GM18511 (cell line): ENCODE measurements around the gene HRK.
"Not testable (repeated sequence)": the region's sequence is repeated elsewhere in the genome, so short reads cannot be mapped to it uniquely, and the experiment has no call there.

Experiments used
- ATAC-seq: cut with Tn5 transposase; IDR thresholded peaks from one replicate; pipeline ENCODE4 v1.9.1; 2021; ENCODE audit warnings: mild to moderate bottlenecking, moderate library complexity; ENCODE audit not compliant: unreplicated experiment

The HRK gene

DNA sequence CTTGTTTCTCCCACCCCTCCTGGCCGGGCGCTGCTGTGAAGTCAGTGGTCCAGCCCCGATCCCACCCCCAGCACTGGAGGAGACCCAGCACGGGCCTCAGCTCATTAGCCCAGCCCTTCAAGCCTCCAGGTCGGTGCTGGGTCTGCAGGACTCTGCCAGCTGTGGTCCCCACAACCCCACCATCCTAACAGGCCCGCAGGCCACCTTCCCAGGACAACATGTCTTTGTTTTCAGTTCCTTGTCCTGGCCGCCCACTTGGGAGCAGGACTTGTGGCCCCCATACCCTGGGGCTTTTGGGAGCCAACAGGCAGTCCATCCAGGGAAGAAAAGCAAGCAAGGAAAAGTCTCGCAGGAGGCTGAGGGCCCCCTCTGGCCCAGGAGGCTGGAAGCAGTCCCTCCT lies 60.0 kb downstream of the HRK start:
- no peak for ATAC-seq

DNA sequence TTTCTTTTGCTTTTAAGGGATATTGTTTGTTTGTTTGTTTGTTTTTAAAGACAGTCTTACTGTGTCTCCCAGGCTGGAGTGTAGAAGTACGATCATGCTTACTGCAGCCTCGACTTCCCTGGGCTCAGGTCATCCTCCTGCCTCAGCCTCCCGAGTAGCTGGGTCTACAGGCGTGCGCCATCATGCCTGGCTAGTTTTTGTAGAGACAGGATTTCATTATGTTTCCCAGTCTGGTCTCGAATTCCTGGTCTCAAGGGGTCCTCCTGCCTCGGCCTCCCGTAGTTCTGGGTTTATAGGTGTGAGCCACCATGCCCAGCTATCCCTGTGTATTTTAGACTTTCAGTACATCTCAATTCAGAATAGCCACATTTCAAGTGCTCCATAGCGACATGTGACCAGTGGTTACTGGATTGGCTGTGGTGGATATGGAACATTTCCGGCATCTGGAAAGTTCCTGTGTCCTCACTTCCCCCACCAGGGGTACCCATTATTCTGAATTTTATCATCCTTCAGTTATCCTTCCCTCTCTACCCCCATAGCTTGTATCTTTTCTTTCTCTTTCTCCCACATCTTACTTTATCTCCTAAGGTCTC lies 61.1 kb downstream of the HRK start:
- ATAC-seq, result no peak

DNA sequence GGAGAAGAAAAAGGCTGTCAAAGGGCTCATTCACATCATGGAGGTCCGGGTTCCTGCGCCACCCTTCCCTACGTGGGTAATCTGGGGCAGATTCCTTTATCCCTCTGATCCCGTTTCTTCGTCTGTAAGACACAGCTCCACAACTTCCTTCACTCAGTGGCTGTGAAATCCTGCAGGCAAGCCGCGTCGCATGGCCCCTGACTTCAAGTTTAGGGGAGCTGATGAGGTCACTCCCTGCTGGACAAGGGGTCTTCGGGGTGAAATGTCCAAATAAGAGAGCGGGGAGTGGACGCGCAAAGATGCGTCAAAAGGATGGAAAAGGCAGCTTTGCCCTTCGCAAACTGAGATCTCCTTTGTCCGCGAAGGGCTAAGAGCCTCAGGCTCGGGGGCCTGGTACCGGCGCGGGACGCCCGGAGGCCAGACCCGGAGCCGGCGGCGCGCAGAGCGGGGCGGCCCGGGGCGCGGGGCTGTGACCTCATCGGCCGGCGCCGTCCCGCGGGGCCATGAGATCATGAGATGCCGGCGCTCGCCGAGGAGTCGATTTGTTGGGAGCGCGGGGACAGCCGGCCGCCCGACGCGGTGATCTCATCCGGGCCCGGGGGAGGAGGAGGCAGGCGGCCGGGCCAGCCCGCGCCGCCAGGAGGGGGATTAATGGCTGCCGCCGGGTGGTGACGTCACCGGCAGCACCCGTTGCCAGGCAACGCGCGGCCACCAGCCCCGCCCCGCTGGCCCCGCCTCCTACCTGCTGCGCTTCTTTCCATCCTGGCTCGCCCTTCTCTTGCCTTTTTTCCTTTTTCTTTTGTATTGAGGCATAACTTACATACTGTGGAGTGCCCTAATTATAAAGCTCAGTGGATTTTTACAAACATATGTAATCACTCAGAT lies 62.1 kb downstream of the HRK start:
- peak; percentile 89 for ATAC-seq

DNA sequence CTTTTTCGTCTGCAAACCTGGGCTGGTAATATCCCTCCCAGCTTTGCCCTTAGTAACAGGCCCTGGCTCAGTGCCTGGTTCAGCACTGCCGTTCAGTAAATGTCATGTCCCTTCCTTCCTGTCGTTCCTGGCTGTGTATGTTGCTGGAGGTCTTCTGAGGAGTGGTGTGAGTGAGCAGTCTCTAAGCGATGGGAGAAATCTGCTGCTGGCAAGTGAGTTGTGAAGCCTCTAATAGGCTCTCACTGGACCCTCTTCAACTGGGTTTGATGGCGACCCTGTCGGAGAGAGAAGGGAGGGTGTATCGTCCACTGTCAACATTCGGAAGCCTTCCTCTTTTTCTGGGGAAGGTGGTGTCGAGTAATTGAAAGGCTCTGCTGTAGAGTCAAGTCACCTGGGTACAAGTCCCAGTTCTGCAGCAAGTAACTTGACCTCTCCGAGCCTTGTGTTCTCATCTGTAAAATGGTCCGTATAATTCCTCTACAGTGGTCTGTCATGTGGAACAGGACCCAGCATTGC lies 62.8 kb downstream of the HRK start:
- no peak for ATAC-seq

DNA sequence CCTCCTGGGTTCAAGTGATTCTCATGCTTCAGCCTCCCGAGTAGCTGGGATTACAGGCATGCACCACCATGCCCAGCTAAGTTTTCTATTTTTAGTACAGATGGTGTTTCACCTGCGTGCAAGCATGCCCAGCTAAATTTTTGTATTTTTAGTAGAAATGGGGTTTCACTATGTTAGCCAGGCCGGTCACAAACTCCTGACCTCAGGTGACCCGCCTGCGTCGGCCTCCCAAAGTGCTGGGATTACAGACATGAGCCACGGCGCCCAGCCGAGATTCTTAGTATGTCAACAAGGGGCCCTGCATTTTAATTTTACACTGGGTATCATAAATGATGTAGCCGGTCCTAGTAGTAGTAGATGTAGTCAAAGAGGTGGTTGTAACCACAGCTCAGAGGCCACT lies 66.5 kb downstream of the HRK start:
- ATAC-seq, result not testable (repeated sequence)

DNA sequence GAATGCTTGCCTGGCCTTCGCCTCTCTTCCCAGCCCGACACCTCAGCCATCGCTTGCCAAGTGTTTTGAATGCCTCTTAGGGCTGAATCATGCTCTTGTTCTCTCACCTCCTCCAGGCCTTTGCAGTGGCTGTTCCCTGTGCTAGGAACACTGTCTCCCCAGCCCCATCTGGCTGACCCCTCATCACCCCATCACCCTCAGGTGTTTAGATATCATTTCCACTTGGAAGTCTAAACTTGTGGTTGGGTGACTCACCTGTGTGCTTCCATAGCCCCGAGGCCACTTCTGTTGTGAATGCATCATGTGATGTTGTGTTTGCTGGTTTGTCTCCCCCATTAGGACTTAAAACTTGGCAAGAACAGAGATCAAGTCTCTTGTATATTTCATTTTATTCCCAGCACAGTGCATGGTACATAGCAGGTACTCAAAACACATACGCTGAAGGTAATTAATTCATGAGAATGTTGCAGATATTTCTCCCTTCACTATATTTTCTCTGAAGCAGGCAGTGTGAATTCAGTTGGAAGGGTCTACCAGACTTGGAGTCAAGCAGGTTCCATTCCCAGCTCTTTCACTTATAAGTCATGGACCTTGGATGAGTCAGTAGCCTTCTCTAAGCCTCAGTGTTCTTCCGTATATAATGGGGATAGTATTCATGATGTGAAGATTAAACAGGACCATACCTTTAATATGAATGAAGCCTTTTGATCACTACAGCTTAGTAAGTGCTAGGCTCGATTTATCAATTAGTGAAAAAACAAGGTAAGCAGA lies 67.8 kb downstream of the HRK start:
- no peak for ATAC-seq

DNA sequence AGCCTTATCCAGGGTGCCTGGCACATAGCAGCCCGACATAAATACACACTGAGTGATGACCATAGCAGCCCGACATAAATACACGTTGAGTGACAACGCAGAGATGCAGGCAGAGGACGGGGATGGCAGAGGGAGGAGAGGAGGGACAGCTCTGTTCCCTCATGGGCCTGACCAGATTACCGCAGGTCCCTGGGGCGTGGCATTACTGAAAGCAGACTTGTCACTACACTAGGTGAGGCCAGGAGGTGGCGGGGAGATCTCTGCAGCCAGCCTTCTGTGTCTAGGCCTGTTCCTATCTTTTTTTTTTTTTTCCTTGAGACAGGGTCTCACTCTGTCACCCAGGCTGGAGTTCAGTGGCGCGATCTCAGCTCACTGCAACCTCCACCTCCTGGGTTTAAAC lies 69.0 kb downstream of the HRK start:
- no peak for ATAC-seq

DNA sequence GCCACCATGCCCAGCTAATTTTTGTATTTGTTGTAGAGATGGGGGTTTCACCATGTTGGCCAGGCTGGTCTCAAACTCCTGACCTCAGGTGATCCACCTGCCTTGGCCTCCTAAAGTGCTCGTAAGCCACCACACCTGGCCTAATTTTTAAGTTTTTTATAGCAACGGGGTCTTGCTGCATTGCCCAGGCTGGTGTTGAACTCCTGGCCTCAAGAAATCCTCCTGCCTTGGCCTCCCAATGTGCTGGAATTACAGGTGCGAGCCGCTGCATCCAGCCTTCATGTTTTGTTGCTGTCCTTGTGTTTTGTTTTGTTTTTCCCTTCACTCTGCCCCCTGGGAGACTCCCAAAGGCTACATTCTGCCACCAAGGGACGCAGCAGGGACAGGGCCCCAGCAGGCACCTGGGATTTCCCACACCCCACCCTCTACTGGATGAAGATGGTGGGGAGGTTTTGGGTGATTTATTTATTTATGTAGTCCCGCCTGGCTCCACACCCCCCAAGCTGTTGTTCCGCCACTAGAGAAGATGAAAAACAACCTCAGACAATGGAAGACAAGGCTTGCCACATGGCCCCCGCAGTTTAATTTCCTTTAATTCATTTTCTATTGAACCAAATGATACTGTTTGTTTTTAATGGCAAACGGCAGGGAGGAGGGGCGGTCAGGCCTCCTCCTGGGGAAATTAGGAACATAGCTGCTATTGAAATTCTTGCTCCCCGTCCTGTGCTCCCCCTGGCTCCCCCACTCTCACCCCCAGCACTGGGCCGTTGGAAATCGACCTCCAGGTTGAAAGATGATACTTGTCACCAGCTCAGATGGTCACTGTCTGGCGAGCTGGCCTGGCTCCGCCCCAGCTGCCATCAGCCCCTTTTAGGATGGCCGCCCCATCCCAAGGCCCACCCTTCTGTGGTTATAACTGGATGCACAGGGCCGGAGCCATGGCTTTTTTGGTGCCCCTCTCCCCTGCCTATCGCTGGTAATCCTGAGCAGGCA lies 72.8 kb downstream of the HRK start:
- ATAC-seq, result no peak

DNA sequence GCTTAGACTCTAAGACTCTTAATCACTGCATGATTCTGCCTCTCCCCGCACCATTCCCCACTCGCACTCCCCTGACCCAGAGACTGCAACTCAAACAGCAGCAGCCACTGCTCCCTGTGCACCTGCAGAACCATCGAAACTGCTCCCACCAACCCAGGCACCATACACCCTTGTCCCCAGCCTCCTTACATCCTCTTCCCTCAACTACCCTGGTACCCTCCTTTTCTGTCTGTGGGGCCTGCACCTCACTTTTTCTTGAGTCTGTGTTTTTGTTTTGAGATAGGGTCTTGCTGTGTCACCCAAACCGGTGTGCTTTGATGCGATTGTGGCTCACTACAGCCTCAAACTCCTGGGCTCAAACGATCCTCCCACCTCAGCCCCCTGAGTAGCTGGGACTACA lies 73.7 kb downstream of the HRK start:
- no peak for ATAC-seq

DNA sequence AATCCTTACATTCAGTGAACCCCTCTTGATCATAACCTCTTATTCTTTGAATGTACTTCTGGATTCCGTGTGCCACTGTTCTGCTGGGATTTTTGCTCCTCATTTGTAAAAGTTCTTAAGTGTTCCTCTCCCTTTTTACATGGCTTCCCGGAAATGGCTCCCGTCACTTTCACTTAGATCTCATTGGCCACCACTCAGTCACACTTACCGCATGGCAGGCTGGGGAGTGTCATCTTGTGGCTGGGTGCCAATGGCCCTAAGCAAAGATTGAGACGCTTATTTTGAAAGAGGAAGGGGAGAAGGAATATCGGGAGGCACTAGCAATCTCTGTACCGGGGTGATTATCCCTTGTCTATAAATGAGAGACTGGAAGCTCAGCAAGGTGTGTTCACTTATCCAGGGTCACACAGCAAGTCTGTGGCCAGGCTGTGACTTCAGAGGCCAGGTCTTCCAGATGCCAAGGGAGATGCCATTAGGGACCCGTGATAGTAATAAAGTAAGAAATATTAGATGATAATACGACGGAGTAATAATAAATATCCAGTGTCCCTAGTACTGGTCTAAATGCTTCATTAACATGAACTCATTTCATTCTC lies 74.3 kb downstream of the HRK start:
- ATAC-seq, result no peak
